Upper lobe of left lung (tissue), 6 donors: ENCODE measurements around the gene KLLN. TPM values are rescaled to one million over a fixed set of nuclear protein-coding genes. Genes with fewer than 3 reads are reported as not detected.
"Not testable (repeated sequence)": the region's sequence is repeated elsewhere in the genome, so short reads cannot be mapped to it uniquely, and the experiment has no call there.

Experiments used
- ATAC-seq, 2 donors: fragments of 200-7000 bp; cut with Tn5 transposase; one replicate each; pipeline ENCODE4 v1.9.1; 2022; ENCODE audit warnings: mild to moderate bottlenecking in 2 of 2, moderate library complexity in 2 of 2; ENCODE audit not compliant: low FRiP score in 2 of 2
- DNase-seq, 2 donors: peaks; one replicate each; pipeline ENCODE4 v3.0.0-alpha.2; 2019 to 2020
- H3K27ac ChIP-seq, 4 donors: fragments of 200-600 bp; sonication (generic); one replicate each; pipeline ENCODE4 v1.5.1; 2016 to 2019
- H3K27me3 ChIP-seq, 4 donors: fragments of 200-600 bp; sonication (generic); one replicate each; pipeline ENCODE4 v1.5.1; 2017 to 2019
- H3K36me3 ChIP-seq, 4 donors: fragments of 200-600 bp; sonication (generic); one replicate each; pipeline ENCODE4 v1.5.1; 2016 to 2019
- H3K4me1 ChIP-seq, 4 donors: fragments of 200-600 bp; sonication (generic); one replicate each; pipeline ENCODE4 v1.5.1; 2018 to 2019
- H3K4me3 ChIP-seq, 4 donors: fragments of 200-600 bp; sonication (generic); one replicate each; pipeline ENCODE4 v1.5.1; 2017 to 2019; ENCODE audit warnings: mild to moderate bottlenecking in 2 of 4, moderate library complexity in 1 of 4
- H3K9me3 ChIP-seq, 4 donors: fragments of 200-600 bp; sonication (generic); one replicate each; pipeline ENCODE4 v1.5.1; 2018 to 2019
- CTCF ChIP-seq, 6 experiments: fragments of 450-650 bp in 4 of 6; fragments of 200-600 bp in 2 of 6; sonication (generic) in 2 of 6; IDR thresholded peaks; one replicate each; pipeline ENCODE4 v1.5.1; 2016 to 2019; ENCODE audit warnings: antibody characterized with exemption in 6 of 6
- EP300 ChIP-seq, 4 donors: sonication (generic); formaldehyde crosslinking; IDR thresholded peaks; one replicate each; pipeline ENCODE4 v1.5.1; 2017; ENCODE audit warnings: antibody characterized with exemption in 4 of 4, control low read depth in 2 of 4
- POLR2A ChIP-seq, 4 donors: fragments of 450-650 bp; IDR thresholded peaks; one replicate each; pipeline ENCODE4 v1.5.1; 2016 to 2017; ENCODE audit warnings: antibody characterized with exemption in 4 of 4, mild to moderate bottlenecking in 2 of 4
- POLR2AphosphoS5 ChIP-seq, 2 donors: sonication (generic); formaldehyde crosslinking; IDR thresholded peaks; one replicate each; pipeline ENCODE4 v1.5.1; 2017; ENCODE audit warnings: antibody characterized with exemption in 2 of 2
- WGBS, 2 donors: methylation state at CpG; one replicate each; pipeline ENCODE4 v1.1.5; 2017 to 2018; 5-methylcytosine and 5-hydroxymethylcytosine counted together
- total RNA-seq, 6 donors: library from RNA; depleted of rRNA in 4 of 6; stranded (reverse); fragments of >200 nt in 4 of 6; gene quantifications; one replicate each; pipeline versions ENCODE4 v1.1.0 to v1.2.1, GENCODE V29; 2016 to 2021
- donor health status: DM: no; HTN: no; CAD: no; lungs with moderate emphysema.
- donor health status: DM: no; HTN: yes; CAD: no; lungs with severe emphysema.

KLLN gene
- total RNA-seq, 6 donors from 2014 or later = 0.20 to 0.54 (median 0.44) TPM; not detected in 2

GRCh38 chr10:87887146-87887545, 23.8 kb upstream of the KLLN start:
- no peak for TF ChIP-seq EP300 (IDR thresholded peaks at IDR 0.05)
- TF ChIP-seq POLR2A (IDR thresholded peaks at IDR 0.05) = no peak
- TF ChIP-seq CTCF (IDR thresholded peaks at IDR 0.05) = no peak
- no peak for TF ChIP-seq POLR2AphosphoS5 (IDR thresholded peaks at IDR 0.05)
- 89 to 96% methylated on average over 1 of the region's 1 CpG for WGBS, 2 donors
- ATAC-seq = no peak
- Histone ChIP-seq H3K27ac (no peak overlapping the region), H3K9me3 (no peaks in the 10 kb centered on the region), H3K4me3 (no peak overlapping the region), H3K36me3 (peaks cover 0 to 26% (median 8%) of the 10 kb centered on the region in 4 donors), H3K27me3 (no peaks in the 10 kb centered on the region), H3K4me1 (peaks cover under 1 to 13% (median 9%) of the 10 kb centered on the region in 4 donors)
- no peak for DNase-seq

GRCh38 chr10:87886635-87887034, 23.3 kb upstream of the KLLN start:
- peaks cover 0 to 26% (median 8%) of the 10 kb centered on the region in 4 donors for H3K36me3 ChIP-seq
- ATAC-seq = no peak
- H3K4me3 ChIP-seq = no peak overlapping the region
- WGBS, 2 donors = 100% methylated on average over 2 of the region's 2 CpGs
- no peak overlapping the region for H3K27ac ChIP-seq
- DNase-seq = no peak
- no peaks in the 10 kb centered on the region for H3K27me3 ChIP-seq
- peaks cover 0 to 13% (median 9%) of the 10 kb centered on the region in 4 donors for H3K4me1 ChIP-seq
- TF ChIP-seq POLR2A (IDR thresholded peaks at IDR 0.05) = no peak
- no peak for TF ChIP-seq EP300 (IDR thresholded peaks at IDR 0.05)
- TF ChIP-seq POLR2AphosphoS5 (IDR thresholded peaks at IDR 0.05) = no peak
- no peak for TF ChIP-seq CTCF (IDR thresholded peaks at IDR 0.05)
- no peaks in the 10 kb centered on the region for H3K9me3 ChIP-seq

GRCh38 chr10:87882555-87883294, 19.4 kb upstream of the KLLN start:
- Histone ChIP-seq H3K36me3 (peaks cover 0 to 35% (median 7%) of the 10 kb centered on the region in 4 donors), H3K27ac (no peak overlapping the region), H3K4me3 (no peak overlapping the region), H3K27me3 (no peaks in the 10 kb centered on the region), H3K4me1 (peaks cover 8 to 19% (median 13%) of the 10 kb centered on the region in 4 donors), H3K9me3 (no peaks in the 10 kb centered on the region)
- WGBS, 2 donors = 83 to 88% methylated on average over 2 of the region's 2 CpGs
- no peak for ATAC-seq
- DNase-seq = no peak
- no peak for TF ChIP-seq POLR2AphosphoS5 (IDR thresholded peaks at IDR 0.05)
- TF ChIP-seq POLR2A (IDR thresholded peaks at IDR 0.05) = no peak
- no peak for TF ChIP-seq CTCF (IDR thresholded peaks at IDR 0.05)
- no peak for TF ChIP-seq EP300 (IDR thresholded peaks at IDR 0.05)

- 95 to 97% methylated on average over 2 to 5 of the region's 5 CpGs for WGBS, 2 donors
- not testable (repeated sequence) for H3K27ac ChIP-seq, H3K9me3 ChIP-seq, DNase-seq, H3K27me3 ChIP-seq, ATAC-seq, H3K4me3 ChIP-seq
- Histone ChIP-seq H3K4me1 (peaks cover 8 to 20% (median 19%) of the 10 kb centered on the region in 4 donors), H3K36me3 (peaks cover 0 to 22% (median 5%) of the 10 kb centered on the region in 4 donors)
Observed at GRCh38 chr10:87881373-87882059, 18.2 kb upstream of the KLLN start.

GRCh38 chr10:87880336-87880735, 17.0 kb upstream of the KLLN start:
- no peak overlapping the region for H3K4me3 ChIP-seq
- H3K27me3 ChIP-seq = no peaks in the 10 kb centered on the region
- peaks cover 0 to 12% (median 2%) of the 10 kb centered on the region in 4 donors for H3K36me3 ChIP-seq
- ATAC-seq (no peak), DNase-seq (no peak)
- TF ChIP-seq POLR2AphosphoS5 (IDR thresholded peaks at IDR 0.05) (no peak), POLR2A (IDR thresholded peaks at IDR 0.05) (no peak), EP300 (IDR thresholded peaks at IDR 0.05) (no peak), CTCF (IDR thresholded peaks at IDR 0.05) (no peak)
- H3K4me1 ChIP-seq = peaks cover 15 to 31% (median 27%) of the 10 kb centered on the region in 4 donors
- no peak overlapping the region for H3K27ac ChIP-seq
- no peaks in the 10 kb centered on the region for H3K9me3 ChIP-seq
